ENCODE results near the gene SORCS3.

DNA sequence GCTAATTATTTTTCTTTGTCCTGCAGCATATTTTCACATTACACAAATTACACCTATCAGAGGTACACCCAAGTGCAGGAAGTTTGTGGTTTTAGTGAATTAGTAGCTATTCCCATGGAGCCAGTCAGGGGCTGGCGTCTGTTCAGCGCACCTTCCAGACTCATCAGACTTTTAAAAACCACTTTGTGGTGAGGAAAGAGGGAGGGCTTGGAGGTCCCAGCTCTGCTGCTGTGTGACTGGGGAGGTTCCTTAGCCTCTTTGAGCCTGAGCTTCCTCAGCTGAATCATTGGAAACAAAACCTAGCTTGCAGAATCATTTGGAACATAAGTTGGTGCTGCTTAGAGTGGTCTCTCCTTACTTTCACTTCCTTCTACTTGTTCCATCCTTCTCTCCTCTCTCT lies 175.4 kb downstream of the SORCS3 start:
- TF ChIP-seq POLR2A (IDR thresholded peaks at IDR 0.05; ENCODE audit: low read depth), result no peak
- TF ChIP-seq, protein P1, sequence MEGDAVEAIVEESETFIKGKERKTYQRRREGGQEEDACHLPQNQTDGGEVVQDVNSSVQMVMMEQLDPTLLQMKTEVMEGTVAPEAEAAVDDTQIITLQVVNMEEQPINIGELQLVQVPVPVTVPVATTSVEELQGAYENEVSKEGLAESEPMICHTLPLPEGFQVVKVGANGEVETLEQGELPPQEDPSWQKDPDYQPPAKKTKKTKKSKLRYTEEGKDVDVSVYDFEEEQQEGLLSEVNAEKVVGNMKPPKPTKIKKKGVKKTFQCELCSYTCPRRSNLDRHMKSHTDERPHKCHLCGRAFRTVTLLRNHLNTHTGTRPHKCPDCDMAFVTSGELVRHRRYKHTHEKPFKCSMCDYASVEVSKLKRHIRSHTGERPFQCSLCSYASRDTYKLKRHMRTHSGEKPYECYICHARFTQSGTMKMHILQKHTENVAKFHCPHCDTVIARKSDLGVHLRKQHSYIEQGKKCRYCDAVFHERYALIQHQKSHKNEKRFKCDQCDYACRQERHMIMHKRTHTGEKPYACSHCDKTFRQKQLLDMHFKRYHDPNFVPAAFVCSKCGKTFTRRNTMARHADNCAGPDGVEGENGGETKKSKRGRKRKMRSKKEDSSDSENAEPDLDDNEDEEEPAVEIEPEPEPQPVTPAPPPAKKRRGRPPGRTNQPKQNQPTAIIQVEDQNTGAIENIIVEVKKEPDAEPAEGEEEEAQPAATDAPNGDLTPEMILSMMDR (IDR thresholded peaks at IDR 0.05), result no peak
- no peak for TF ChIP-seq POLR2AphosphoS5 (IDR thresholded peaks at IDR 0.05)

Measured in esophagus muscularis mucosa (tissue), 3 donors.